Activated CD4-positive, CD25-positive, alpha-beta regulatory T cell treated with anti-CD3 and anti-CD28 coated beads, Interleukin-2, amount 50 U/mL, for 72 hours (primary cell): ENCODE measurements around the gene UAP1L1.
A peak's percentile ranks its signal among the peaks of the same experiment; 100 is the strongest.

Experiments used
- DNase-seq: peaks from one replicate; pipeline ENCODE4 v3.0.0; 2021

Gene UAP1L1

GRCh38 chr9:137042751-137043727 is 34.3 kb upstream of the UAP1L1 start:
- DNase-seq: no peak

GRCh38 chr9:137044037-137044436 is 33.3 kb upstream of the UAP1L1 start:
- no peak for DNase-seq

GRCh38 chr9:137044502-137045177 is 32.7 kb upstream of the UAP1L1 start:
- no peak for DNase-seq

GRCh38 chr9:137045294-137046087 is 31.8 kb upstream of the UAP1L1 start:
- no peak for DNase-seq

GRCh38 chr9:137046088-137046787 is 31.1 kb upstream of the UAP1L1 start, which contains the start of gene NPDC1:
Gene NPDC1, minus strand, starts transcription at chr9:137046177. Its CDS starts 188 bp downstream, at chr9:137045989.
- peak; percentile 82 for DNase-seq

GRCh38 chr9:137048655-137049543 is 28.4 kb upstream of the UAP1L1 start:
- no peak for DNase-seq

- DNase-seq: peak; percentile 67
Measured at GRCh38 chr9:137049544-137050449, 27.5 kb upstream of the UAP1L1 start.

GRCh38 chr9:137050570-137050969 is 26.7 kb upstream of the UAP1L1 start:
- no peak for DNase-seq

- no peak for DNase-seq
Measured at GRCh38 chr9:137051145-137051724, 26.1 kb upstream of the UAP1L1 start.

GRCh38 chr9:137052293-137052692 is 25.0 kb upstream of the UAP1L1 start:
- DNase-seq: no peak

- no peak for DNase-seq
Measured at GRCh38 chr9:137052998-137053943, 24.0 kb upstream of the UAP1L1 start.

GRCh38 chr9:137053944-137054931 is 23.1 kb upstream of the UAP1L1 start, which contains the start of gene ENTPD2:
Gene ENTPD2, minus strand, starts transcription at chr9:137054061. Its CDS starts 64 bp downstream, at chr9:137053997.
- no peak for DNase-seq

GRCh38 chr9:137054932-137055384 is 22.4 kb upstream of the UAP1L1 start:
- no peak for DNase-seq

- DNase-seq: no peak
Measured at GRCh38 chr9:137055385-137056364, 21.6 kb upstream of the UAP1L1 start.

- no peak for DNase-seq
Measured at GRCh38 chr9:137056739-137057415, 20.4 kb upstream of the UAP1L1 start.
